ENCODE measurements around the gene TEKT1. TPM values are rescaled to one million over a fixed set of nuclear protein-coding genes. Genes with fewer than 3 reads are reported as not detected.

TEKT1 gene
- total RNA-seq, 1 experiment from 2014 or later: not detected

GRCh38 chr17:6787081-6787693 lies 44.3 kb downstream of the TEKT1 start:
- no TSS peak for BruUV-seq (replicated peaks)
- POLR2A ChIA-PET: interaction anchor here (0.6 to 0.7 kb wide), 2 partner anchors 9 to 514 kb away, joined by 3 to 4 read pairs; no protein-coding TSS in a partner anchor
- H3K27me3 Mint-ChIP-seq (ENCODE audit: insufficient read depth, unreplicated experiment): no peaks in the 10 kb centered on the region
- intact Hi-C loops (cut with micrococcal nuclease; ENCODE audit: unreplicated experiment): no loop called here
- H3K27me3 ChIP-seq (replicated peaks; ENCODE audit: control insufficient read depth, insufficient read depth, low read length): no peaks in the 10 kb centered on the region
- H3K9me3 ChIP-seq: no peaks in the 10 kb centered on the region
- H3K4me1 ChIP-seq: peaks cover 4% of the 10 kb centered on the region; the same call in 1 of the 2 replicates
- TF ChIP-seq, protein P1, sequence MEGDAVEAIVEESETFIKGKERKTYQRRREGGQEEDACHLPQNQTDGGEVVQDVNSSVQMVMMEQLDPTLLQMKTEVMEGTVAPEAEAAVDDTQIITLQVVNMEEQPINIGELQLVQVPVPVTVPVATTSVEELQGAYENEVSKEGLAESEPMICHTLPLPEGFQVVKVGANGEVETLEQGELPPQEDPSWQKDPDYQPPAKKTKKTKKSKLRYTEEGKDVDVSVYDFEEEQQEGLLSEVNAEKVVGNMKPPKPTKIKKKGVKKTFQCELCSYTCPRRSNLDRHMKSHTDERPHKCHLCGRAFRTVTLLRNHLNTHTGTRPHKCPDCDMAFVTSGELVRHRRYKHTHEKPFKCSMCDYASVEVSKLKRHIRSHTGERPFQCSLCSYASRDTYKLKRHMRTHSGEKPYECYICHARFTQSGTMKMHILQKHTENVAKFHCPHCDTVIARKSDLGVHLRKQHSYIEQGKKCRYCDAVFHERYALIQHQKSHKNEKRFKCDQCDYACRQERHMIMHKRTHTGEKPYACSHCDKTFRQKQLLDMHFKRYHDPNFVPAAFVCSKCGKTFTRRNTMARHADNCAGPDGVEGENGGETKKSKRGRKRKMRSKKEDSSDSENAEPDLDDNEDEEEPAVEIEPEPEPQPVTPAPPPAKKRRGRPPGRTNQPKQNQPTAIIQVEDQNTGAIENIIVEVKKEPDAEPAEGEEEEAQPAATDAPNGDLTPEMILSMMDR (IDR thresholded peaks at IDR 0.05; ENCODE audit: insufficient read depth in 1 of 2, low read depth in 1 of 2, low read length in 1 of 2, severe bottlenecking in 1 of 2, unreplicated experiment in 1 of 2): no peak
- H3K4me3 Mint-ChIP-seq (ENCODE audit: unreplicated experiment): no peak overlapping the region
- DNase-seq: no peak
- CTCF ChIA-PET: interaction anchor here (0.7 to 0.8 kb wide), 2 partner anchors 8 to 9 kb away, joined by 4 to 5 read pairs; no protein-coding TSS in a partner anchor
- H3K27ac Mint-ChIP-seq (ENCODE audit: unreplicated experiment): no peak overlapping the region
- no peaks in the 10 kb centered on the region for H3K9me3 Mint-ChIP-seq (ENCODE audit: unreplicated experiment)
- no peaks in the 10 kb centered on the region for H3K36me3 Mint-ChIP-seq (ENCODE audit: insufficient read depth, unreplicated experiment)
- H3K4me3 ChIP-seq (ENCODE audit: low read depth, low read length): no peak overlapping the region
- no peaks in the 10 kb centered on the region for H3K36me3 ChIP-seq (ENCODE audit: control insufficient read depth, insufficient read depth, low read length)
- peaks cover 6% of the 10 kb centered on the region for H3K4me1 Mint-ChIP-seq (ENCODE audit: low read depth, unreplicated experiment)

- no peak overlapping the region for H3K4me3 Mint-ChIP-seq (ENCODE audit: unreplicated experiment)
- H3K36me3 ChIP-seq (ENCODE audit: control insufficient read depth, insufficient read depth, low read length): no peaks in the 10 kb centered on the region
- no peaks in the 10 kb centered on the region for H3K9me3 Mint-ChIP-seq (ENCODE audit: unreplicated experiment)
- ChIA-PET POLR2A (interaction anchor here (0.7 kb wide), 1 partner anchor 514 kb away, joined by 4 read pairs; no protein-coding TSS in a partner anchor), CTCF (no interaction called here)
- H3K4me1 ChIP-seq: peaks cover 4% of the 10 kb centered on the region; the same call in 1 of the 2 replicates
- H3K36me3 Mint-ChIP-seq (ENCODE audit: insufficient read depth, unreplicated experiment): no peaks in the 10 kb centered on the region
- TF ChIP-seq, protein P1 (IDR thresholded peaks at IDR 0.05; ENCODE audit: insufficient read depth in 1 of 2, low read depth in 1 of 2, low read length in 1 of 2, severe bottlenecking in 1 of 2, unreplicated experiment in 1 of 2): no peak
- H3K4me3 ChIP-seq (ENCODE audit: low read depth, low read length): no peak overlapping the region
- DNase-seq: no peak
- no peaks in the 10 kb centered on the region for H3K27me3 ChIP-seq (replicated peaks; ENCODE audit: control insufficient read depth, insufficient read depth, low read length)
- no TSS peak for BruUV-seq (replicated peaks)
- H3K27me3 Mint-ChIP-seq (ENCODE audit: insufficient read depth, unreplicated experiment): no peaks in the 10 kb centered on the region
- H3K4me1 Mint-ChIP-seq (ENCODE audit: low read depth, unreplicated experiment): peaks cover 5% of the 10 kb centered on the region
- no peak overlapping the region for H3K27ac Mint-ChIP-seq (ENCODE audit: unreplicated experiment)
- intact Hi-C loops (cut with micrococcal nuclease; ENCODE audit: unreplicated experiment): no loop called here
- H3K9me3 ChIP-seq: no peaks in the 10 kb centered on the region
Measured at GRCh38 chr17:6786618-6787017, 44.9 kb downstream of the TEKT1 start.

DNA sequence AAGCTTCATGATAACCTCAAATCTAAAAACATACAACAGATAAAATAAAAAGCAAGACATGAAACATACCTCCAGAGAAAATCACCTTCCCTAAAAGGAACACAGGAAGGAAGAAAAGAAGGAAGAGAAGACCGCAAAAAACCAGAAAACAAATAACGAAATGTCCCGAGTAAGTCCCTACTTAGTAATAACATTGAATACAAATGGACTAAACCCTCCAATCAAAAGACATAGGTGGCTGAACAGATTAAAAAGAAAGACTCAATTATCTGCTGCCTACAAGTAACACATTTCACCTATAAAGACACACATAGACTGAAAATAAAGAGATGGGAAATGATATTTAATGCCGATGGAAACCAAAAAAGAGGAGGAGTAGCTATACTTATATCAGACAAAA lies 49.3 kb downstream of the TEKT1 start:
- DNase-seq: no peak
- ChIA-PET POLR2A (no interaction called here), CTCF (no interaction called here)
- Histone ChIP-seq H3K36me3 (ENCODE audit: control insufficient read depth, insufficient read depth, low read length) (no peaks in the 10 kb centered on the region), H3K9me3 (no peaks in the 10 kb centered on the region), H3K4me3 (ENCODE audit: low read depth, low read length) (no peak overlapping the region), H3K4me1 (no peaks in the 10 kb centered on the region), H3K27me3 (replicated peaks; ENCODE audit: control insufficient read depth, insufficient read depth, low read length) (no peaks in the 10 kb centered on the region)
- Mint-ChIP-seq H3K36me3 (ENCODE audit: insufficient read depth, unreplicated experiment) (no peaks in the 10 kb centered on the region), H3K4me1 (ENCODE audit: low read depth, unreplicated experiment) (no peaks in the 10 kb centered on the region), H3K27me3 (ENCODE audit: insufficient read depth, unreplicated experiment) (no peaks in the 10 kb centered on the region), H3K9me3 (ENCODE audit: unreplicated experiment) (no peaks in the 10 kb centered on the region), H3K4me3 (ENCODE audit: unreplicated experiment) (no peak overlapping the region), H3K27ac (ENCODE audit: unreplicated experiment) (no peak overlapping the region)
- BruUV-seq (replicated peaks): no TSS peak
- TF ChIP-seq, protein P1 (IDR thresholded peaks at IDR 0.05; ENCODE audit: insufficient read depth in 1 of 2, low read depth in 1 of 2, low read length in 1 of 2, severe bottlenecking in 1 of 2, unreplicated experiment in 1 of 2): no peak
- intact Hi-C loops (cut with micrococcal nuclease; ENCODE audit: unreplicated experiment): no loop called here
